Activated CD8-positive, alpha-beta T cell treated with anti-CD3 and anti-CD28 coated beads, Interleukin-2, amount 10 ng/mL, durations not matched to agents 7 days and 5 days (primary cell): ENCODE results near the gene FAT4. TPM values are rescaled to one million over a fixed set of nuclear protein-coding genes. Genes with fewer than 3 reads are reported as not detected.

Source experiments
- ATAC-seq: fragments of 150-1000 bp; cut with Tn5 transposase; one replicate; pipeline ENCODE4 v1.10.0; 2021; ENCODE audit warnings: moderate library complexity
- CTCF ChIA-PET: fragments of 350-600 bp; sonication (Branson Sonifier 250); formaldehyde crosslinking; loops from one replicate; lab custom pipeline; 2021; ENCODE audit warnings: antibody characterized with exemption; lab: Charles Lee
- POLR2A ChIA-PET: fragments of 350-600 bp; sonication (Branson Sonifier 250); formaldehyde crosslinking; loops from one replicate; lab custom pipeline; 2021; ENCODE audit warnings: antibody characterized with exemption; lab: Charles Lee
- DNase-seq: peaks from one replicate; pipeline ENCODE4 v3.0.0-alpha.2; 2020
- H3K27ac Mint-ChIP-seq: one replicate; pipeline ENCODE4 v1.8.0; 2021; ENCODE audit warnings: mild to moderate bottlenecking, mixed read lengths
- H3K27me3 Mint-ChIP-seq: one replicate; pipeline ENCODE4 v1.8.0; 2021; ENCODE audit warnings: low read depth, mixed read lengths
- H3K36me3 Mint-ChIP-seq: one replicate; pipeline ENCODE4 v1.8.0; 2021; ENCODE audit warnings: low read depth, mixed read lengths
- H3K4me1 Mint-ChIP-seq: one replicate; pipeline ENCODE4 v1.8.0; 2021; ENCODE audit warnings: low read depth, mixed read lengths
- H3K4me3 Mint-ChIP-seq: one replicate; pipeline ENCODE4 v1.8.0; 2021; ENCODE audit warnings: mild to moderate bottlenecking, mixed read lengths
- H3K9me3 Mint-ChIP-seq: one replicate; pipeline ENCODE4 v1.8.0; 2022; ENCODE audit warnings: mixed read lengths; ENCODE audit not compliant: insufficient read depth
- total RNA-seq, 2 experiments: library from RNA; stranded (reverse); gene quantifications; one replicate each; pipeline ENCODE4 v1.2.3, GENCODE V29; 2021

The FAT4 gene
- total RNA-seq, 2 experiments from 2014 or later = not detected

DNA sequence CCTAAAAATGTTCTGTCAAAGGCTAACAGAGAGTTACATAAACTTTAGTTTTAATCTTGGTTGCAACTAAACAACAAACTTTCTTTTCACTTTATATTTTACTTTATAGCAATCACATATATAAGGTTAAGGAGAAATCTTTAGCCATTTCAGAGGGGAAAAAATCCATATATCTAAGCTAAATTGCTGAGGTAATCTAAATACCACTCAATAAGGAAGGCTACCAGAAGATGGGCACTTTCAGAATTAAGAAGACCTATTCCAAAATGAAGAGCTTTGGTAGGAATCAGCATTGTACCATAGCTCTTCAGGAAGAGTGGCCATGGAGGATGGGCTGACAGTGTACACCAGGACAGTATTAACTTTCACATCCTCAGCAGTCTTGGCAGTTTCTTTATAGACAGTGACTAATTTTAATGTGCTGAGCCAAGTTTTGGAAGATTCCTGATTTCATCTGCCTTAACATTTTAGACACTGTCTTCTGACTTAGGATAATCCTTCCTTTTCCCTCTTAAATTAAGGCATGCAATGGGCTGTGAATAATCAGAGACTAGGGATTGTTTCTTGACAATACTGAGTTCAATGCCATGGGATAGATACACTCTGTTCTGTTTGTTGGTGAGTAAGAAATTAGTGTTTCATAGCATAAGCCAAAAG lies 7.1 kb downstream of the FAT4 start:
- Mint-ChIP-seq H3K27ac (no peak overlapping the region), H3K27me3 (peaks cover 13% of the 10 kb centered on the region), H3K4me3 (no peak overlapping the region), H3K4me1 (peaks cover 2% of the 10 kb centered on the region), H3K9me3 (no peaks in the 10 kb centered on the region), H3K36me3 (no peaks in the 10 kb centered on the region)
- no peak for DNase-seq
- ATAC-seq = no peak
- ChIA-PET POLR2A (no interaction called here), CTCF (no interaction called here)

DNA sequence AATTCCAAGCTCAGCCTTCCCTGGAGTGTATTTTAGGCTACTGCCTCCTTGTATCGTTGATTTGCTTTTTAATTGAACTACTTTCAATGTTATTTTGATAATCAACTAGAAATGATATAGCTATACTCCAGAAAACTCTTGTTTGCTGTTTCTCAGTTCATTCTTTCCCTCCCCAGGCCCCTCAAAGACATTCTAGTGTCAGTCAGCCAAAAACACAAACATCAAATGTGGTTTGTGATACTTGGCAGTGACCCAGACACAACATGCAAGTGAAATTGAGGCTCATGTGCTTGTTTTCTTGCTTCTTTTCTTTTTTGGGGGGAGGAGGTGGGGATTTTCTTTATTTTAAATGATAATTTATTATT lies 7.6 kb downstream of the FAT4 start:
- Mint-ChIP-seq H3K27me3 (peaks cover 8% of the 10 kb centered on the region), H3K27ac (no peak overlapping the region), H3K4me3 (no peak overlapping the region), H3K9me3 (no peaks in the 10 kb centered on the region), H3K4me1 (no peaks in the 10 kb centered on the region), H3K36me3 (no peaks in the 10 kb centered on the region)
- ATAC-seq (no peak), DNase-seq (no peak)
- ChIA-PET CTCF (no interaction called here), POLR2A (no interaction called here)

DNA sequence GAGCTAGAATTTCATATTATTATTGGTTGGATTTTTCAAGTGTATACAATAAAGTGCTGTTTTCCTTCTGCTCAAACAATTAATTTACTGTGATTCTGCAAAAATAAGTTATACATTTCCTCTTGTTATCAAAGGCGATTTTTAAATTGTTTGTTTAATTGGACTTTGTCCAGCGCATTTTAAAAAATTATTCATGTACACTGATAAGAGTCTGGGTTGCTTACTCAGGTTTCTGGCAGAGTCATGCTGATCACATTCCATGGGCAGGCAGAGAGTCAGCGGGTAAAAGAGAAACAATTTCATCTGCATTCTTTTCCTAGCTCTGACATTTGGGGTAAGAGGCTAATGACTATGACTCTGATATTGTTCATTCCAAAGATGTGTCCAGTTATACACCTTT lies 8.9 kb downstream of the FAT4 start:
- Mint-ChIP-seq H3K27me3 (no peaks in the 10 kb centered on the region), H3K36me3 (no peaks in the 10 kb centered on the region)

DNA sequence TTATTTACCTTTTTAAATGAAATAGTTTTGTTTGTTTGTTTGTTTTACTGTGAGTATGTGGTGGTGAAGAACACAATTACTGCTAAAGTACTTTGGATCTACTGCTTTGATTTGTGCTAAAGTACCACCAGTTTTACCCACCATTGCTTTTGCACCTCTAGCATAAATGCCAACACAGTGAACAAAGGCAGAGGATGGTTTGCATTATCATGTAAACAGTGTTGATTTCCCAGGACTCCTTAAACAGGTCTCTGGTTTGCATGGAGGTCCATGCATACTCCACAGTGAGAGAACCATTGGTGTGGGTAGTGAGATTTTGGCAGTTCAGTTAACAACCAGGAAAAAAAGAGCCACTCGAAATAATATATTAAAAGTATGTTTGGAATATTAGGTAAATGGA lies 11.0 kb downstream of the FAT4 start:
- Mint-ChIP-seq H3K36me3 (no peaks in the 10 kb centered on the region), H3K27ac (no peak overlapping the region), H3K4me1 (no peaks in the 10 kb centered on the region), H3K27me3 (no peaks in the 10 kb centered on the region), H3K9me3 (no peaks in the 10 kb centered on the region), H3K4me3 (no peak overlapping the region)
- POLR2A ChIA-PET = no interaction called here
- CTCF ChIA-PET = no interaction called here
- ATAC-seq = no peak
- no peak for DNase-seq

More for the DNA sequence above, 8.9 kb downstream of the FAT4 start:
- no peak for DNase-seq
- CTCF ChIA-PET = no interaction called here
- POLR2A ChIA-PET = interaction anchor here (0.6 kb wide), 1 partner anchor 12 kb away, joined by 4 read pairs; no protein-coding TSS in a partner anchor
- Mint-ChIP-seq H3K4me1 (no peaks in the 10 kb centered on the region), H3K4me3 (no peak overlapping the region), H3K27ac (no peak overlapping the region), H3K9me3 (no peaks in the 10 kb centered on the region)
- ATAC-seq = no peak

DNA sequence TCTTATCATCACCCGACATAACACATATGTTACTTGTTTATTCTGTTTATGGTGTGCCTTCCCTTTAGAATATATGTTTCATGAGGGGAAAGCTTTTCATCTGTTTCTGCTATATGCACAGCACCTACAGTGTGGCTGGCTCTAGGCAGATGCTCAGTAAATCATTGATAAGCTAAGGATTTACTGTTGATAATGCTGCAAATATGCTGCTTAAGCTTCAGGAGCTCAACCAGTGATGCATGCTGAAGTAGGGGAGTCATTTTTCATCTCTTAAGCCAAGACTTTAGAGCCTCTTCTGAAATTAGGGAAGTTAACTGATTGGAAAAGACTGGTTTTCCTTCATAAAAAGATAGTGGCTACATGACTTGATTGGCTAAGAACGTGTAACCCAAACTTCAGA lies 16.4 kb downstream of the FAT4 start:
- POLR2A ChIA-PET = no interaction called here
- Mint-ChIP-seq H3K4me1 (no peaks in the 10 kb centered on the region), H3K4me3 (no peak overlapping the region), H3K27ac (no peak overlapping the region), H3K27me3 (no peaks in the 10 kb centered on the region), H3K9me3 (no peaks in the 10 kb centered on the region), H3K36me3 (no peaks in the 10 kb centered on the region)
- ATAC-seq (no peak), DNase-seq (no peak)
- CTCF ChIA-PET = no interaction called here

DNA sequence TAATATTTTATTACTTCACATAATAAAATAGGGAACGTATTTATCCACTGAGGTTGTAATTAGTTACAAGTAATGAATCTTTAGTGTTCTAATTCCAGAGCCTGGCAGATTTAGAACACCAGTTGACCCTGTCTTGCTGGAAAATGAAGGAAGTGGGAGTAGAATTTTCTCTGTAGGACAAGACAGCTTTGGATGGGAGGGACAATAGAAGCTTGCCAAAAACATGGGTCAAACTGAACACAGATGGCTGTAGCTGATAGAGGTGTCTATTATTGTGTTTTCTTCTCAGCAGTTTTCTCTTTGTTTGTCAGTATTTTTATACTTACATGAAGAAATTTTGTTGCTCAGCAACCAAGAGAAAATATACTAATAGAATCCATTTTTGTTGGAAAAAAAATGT lies 20.2 kb downstream of the FAT4 start:
- Mint-ChIP-seq H3K36me3 (no peaks in the 10 kb centered on the region), H3K4me3 (no peak overlapping the region), H3K27me3 (no peaks in the 10 kb centered on the region), H3K27ac (no peak overlapping the region), H3K9me3 (no peaks in the 10 kb centered on the region), H3K4me1 (no peaks in the 10 kb centered on the region)
- CTCF ChIA-PET = no interaction called here
- no peak for DNase-seq
- ATAC-seq = no peak
- POLR2A ChIA-PET = no interaction called here

DNA sequence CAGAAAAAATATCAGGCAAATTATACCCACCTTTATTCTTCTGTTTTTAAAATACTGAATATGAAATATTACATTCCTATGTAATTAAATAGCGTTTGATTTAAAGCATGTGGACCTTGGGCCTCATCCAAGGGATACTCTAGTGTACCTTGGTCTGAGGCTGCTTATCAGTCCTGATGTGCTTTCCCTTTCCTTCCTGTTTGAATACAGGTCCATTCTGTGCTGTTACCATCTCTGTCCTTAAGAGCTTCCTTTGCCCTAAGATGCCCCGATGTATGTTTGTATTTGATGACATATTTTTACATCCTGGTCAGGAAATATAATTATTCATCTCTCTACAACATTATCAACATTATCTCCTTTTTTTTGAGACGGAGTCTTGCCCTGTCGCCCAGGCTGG lies 24.1 kb downstream of the FAT4 start:
- no peaks in the 10 kb centered on the region for H3K36me3 Mint-ChIP-seq
- CTCF ChIA-PET = no interaction called here
- ATAC-seq = no peak

DNA sequence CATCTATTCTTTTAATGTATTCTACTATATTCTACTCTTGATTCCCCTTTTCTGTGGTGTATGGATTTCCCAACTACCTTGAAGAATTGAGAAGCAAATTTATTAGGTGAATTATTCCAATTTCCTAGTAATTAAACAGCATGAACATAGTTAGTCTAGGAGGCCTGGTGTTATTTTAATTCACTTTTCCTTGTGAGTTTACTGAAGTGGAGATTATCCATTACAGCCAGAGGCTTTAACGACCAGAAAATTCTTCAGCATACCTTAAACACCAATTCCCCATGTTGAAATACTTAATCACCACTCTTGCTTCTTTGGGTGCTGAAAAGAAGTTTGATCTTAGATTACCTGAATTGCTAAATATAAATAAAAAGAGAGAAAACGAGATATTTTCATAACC lies 29.4 kb downstream of the FAT4 start:
- ChIA-PET CTCF (no interaction called here), POLR2A (no interaction called here)
- no peak for DNase-seq
- no peaks in the 10 kb centered on the region for H3K27me3 Mint-ChIP-seq
- no peaks in the 10 kb centered on the region for H3K36me3 Mint-ChIP-seq
- no peak overlapping the region for H3K27ac Mint-ChIP-seq
- no peak for ATAC-seq
- no peaks in the 10 kb centered on the region for H3K4me1 Mint-ChIP-seq
- no peaks in the 10 kb centered on the region for H3K9me3 Mint-ChIP-seq
- no peak overlapping the region for H3K4me3 Mint-ChIP-seq

More for the DNA sequence above, 24.1 kb downstream of the FAT4 start:
- H3K4me1 Mint-ChIP-seq = no peaks in the 10 kb centered on the region
- H3K4me3 Mint-ChIP-seq = no peak overlapping the region
- no peak overlapping the region for H3K27ac Mint-ChIP-seq
- POLR2A ChIA-PET = no interaction called here
- H3K9me3 Mint-ChIP-seq = no peaks in the 10 kb centered on the region
- H3K27me3 Mint-ChIP-seq = no peaks in the 10 kb centered on the region
- no peak for DNase-seq

DNA sequence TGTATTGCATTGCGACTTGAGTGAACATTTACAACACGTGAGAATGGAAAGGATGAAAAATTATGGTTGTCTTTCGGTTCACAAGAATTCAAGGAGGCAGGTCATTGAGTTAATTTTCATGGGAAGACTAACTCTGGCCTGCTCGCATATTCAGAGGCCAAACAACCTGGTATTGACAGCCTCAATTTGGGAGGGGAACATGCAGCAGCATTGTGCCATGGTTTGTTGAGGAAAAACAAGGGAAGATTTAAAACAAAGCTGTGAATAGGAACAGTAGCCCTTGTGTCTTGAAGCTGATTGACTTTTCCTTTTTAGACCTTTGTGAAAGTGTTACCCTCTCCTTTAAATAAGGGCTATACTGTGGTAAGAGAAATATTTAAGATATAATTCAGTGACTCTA lies 31.9 kb downstream of the FAT4 start:
- Mint-ChIP-seq H3K27ac (no peak overlapping the region), H3K4me1 (no peaks in the 10 kb centered on the region), H3K36me3 (no peaks in the 10 kb centered on the region), H3K4me3 (no peak overlapping the region), H3K9me3 (no peaks in the 10 kb centered on the region), H3K27me3 (no peaks in the 10 kb centered on the region)
- POLR2A ChIA-PET = no interaction called here
- CTCF ChIA-PET = no interaction called here
- no peak for DNase-seq
- no peak for ATAC-seq

DNA sequence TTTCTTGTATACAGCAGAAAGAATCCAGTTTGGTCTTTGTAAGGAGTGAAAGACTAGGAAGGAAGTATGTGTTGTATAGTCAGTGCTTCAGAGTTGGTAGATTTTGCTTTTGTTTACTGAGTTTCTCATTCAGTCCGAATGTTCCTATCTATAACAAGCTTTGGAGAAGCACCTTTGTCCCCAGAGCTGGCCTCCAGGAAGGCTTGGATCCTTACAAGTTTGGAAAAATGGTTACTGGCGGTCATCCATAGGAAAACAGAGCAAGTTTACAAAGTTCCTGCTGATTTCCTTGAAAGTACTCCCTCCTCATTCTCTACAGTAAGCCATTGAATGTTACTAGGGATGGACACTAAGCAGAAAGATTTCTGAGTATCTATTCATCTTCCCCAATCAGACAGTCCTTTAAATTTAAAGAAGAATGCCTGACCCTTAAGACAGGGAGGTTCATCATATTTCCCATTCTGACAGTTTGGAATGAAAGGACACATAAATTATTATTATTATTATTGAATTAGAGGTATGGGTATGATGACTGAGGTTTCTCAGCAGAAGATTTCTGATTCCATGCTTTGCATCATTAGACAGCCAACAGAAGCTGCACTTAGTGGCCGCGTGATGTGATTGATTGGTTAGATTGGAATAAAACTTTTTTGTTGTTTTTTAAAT lies 35.8 kb downstream of the FAT4 start:
- ChIA-PET CTCF (no interaction called here), POLR2A (no interaction called here)
- H3K36me3 Mint-ChIP-seq = no peaks in the 10 kb centered on the region
- ATAC-seq = no peak
- H3K9me3 Mint-ChIP-seq = no peaks in the 10 kb centered on the region
- DNase-seq = no peak
- H3K4me3 Mint-ChIP-seq = no peak overlapping the region
- H3K27me3 Mint-ChIP-seq = no peaks in the 10 kb centered on the region
- no peak overlapping the region for H3K27ac Mint-ChIP-seq
- no peaks in the 10 kb centered on the region for H3K4me1 Mint-ChIP-seq

DNA sequence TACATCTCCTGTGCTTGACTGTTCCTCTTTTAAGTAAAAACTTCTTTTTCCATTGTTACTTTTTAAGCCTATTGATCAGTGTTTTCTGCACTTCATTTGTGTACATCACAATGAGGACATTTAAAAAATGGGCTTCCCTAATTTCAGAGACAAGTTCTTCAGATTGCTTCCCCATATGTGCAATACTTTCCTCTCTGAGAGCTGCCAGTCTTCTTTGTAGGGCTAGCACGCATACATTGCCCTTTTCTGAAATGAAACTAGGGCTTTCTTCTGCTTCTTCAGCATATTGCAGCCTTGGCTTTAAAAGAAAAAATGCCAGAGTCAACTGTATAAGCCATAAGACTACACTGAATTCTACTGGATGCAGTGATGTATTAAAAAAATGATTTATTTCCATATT lies 37.8 kb downstream of the FAT4 start:
- Mint-ChIP-seq H3K36me3 (no peaks in the 10 kb centered on the region), H3K27me3 (no peaks in the 10 kb centered on the region), H3K4me1 (no peaks in the 10 kb centered on the region), H3K4me3 (no peak overlapping the region), H3K27ac (no peak overlapping the region), H3K9me3 (no peaks in the 10 kb centered on the region)
- no peak for ATAC-seq
- POLR2A ChIA-PET = no interaction called here
- CTCF ChIA-PET = no interaction called here
- no peak for DNase-seq

DNA sequence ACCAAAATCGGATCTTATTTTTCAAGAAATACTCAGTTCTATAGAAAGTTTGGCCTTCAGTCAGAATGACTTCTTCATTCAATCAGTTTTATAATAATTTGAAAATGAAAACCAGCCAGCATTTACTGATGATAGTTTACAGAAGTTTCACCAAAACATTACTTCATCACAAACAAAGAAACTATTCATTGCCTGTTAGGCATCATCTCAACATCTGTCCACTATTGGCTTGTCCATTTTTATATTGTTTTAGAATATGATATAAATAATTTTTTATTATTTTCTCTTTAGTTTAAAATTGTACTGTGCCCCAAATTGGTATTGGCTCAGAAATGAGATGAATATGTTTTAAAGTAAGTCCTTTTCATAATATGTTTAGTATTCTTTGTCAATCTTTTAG lies 38.4 kb downstream of the FAT4 start:
- no peaks in the 10 kb centered on the region for H3K36me3 Mint-ChIP-seq
- no peak overlapping the region for H3K4me3 Mint-ChIP-seq
- no peak overlapping the region for H3K27ac Mint-ChIP-seq
- no peaks in the 10 kb centered on the region for H3K27me3 Mint-ChIP-seq
- no peaks in the 10 kb centered on the region for H3K9me3 Mint-ChIP-seq
- ChIA-PET CTCF (no interaction called here), POLR2A (no interaction called here)
- DNase-seq = no peak
- no peaks in the 10 kb centered on the region for H3K4me1 Mint-ChIP-seq
- ATAC-seq = no peak

DNA sequence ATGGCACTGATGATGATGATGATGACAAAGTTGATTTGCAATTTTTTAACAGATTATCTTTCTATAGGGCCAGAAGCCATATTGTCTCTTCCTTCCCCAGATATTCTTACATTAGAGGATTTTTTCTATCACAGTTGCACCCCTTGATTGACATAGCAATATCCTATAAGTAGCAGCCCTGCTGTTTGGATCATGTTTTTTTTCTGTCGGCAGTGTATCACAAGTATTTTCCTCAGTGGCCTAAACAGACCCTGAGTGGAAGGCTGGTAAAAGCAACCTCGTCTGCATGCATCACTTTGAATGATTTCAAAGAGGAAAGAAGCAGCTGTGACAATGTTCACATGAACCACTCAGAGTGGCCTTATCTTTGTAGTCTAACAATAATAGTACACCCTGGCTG lies 41.0 kb downstream of the FAT4 start:
- no peak overlapping the region for H3K27ac Mint-ChIP-seq
- H3K9me3 Mint-ChIP-seq = no peaks in the 10 kb centered on the region
- ChIA-PET POLR2A (no interaction called here), CTCF (no interaction called here)
- ATAC-seq = no peak
- no peaks in the 10 kb centered on the region for H3K4me1 Mint-ChIP-seq
- H3K4me3 Mint-ChIP-seq = no peak overlapping the region
- H3K36me3 Mint-ChIP-seq = no peaks in the 10 kb centered on the region
- H3K27me3 Mint-ChIP-seq = no peaks in the 10 kb centered on the region
- DNase-seq = no peak
